Measurements from ENCODE around the gene PADI4.

Gene PADI4

GRCh38 chr1:17356387-17357026, 48.5 kb downstream of the PADI4 start:
- TF ChIP-seq, protein P1, sequence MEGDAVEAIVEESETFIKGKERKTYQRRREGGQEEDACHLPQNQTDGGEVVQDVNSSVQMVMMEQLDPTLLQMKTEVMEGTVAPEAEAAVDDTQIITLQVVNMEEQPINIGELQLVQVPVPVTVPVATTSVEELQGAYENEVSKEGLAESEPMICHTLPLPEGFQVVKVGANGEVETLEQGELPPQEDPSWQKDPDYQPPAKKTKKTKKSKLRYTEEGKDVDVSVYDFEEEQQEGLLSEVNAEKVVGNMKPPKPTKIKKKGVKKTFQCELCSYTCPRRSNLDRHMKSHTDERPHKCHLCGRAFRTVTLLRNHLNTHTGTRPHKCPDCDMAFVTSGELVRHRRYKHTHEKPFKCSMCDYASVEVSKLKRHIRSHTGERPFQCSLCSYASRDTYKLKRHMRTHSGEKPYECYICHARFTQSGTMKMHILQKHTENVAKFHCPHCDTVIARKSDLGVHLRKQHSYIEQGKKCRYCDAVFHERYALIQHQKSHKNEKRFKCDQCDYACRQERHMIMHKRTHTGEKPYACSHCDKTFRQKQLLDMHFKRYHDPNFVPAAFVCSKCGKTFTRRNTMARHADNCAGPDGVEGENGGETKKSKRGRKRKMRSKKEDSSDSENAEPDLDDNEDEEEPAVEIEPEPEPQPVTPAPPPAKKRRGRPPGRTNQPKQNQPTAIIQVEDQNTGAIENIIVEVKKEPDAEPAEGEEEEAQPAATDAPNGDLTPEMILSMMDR (IDR thresholded peaks at IDR 0.05), result no peak

DNA sequence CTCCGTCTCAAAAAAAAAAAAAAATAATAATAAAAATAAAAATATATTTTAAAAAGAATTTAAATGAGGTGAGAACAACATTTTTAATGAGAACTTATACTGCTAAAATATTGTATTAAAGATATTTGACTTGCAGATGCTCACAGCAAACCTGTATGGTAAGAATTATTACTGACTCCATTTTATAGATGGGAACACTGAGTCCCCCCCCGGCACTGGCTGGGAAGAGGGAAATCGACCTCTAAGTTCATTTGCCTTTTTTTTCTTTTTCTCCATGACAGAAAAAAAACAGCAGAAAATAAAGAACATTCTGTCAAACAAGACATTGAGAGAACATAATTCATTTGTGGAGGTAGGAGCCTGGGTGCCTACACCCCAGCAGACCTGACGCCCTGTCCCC, 50.6 kb downstream of the PADI4 start:
- TF ChIP-seq, protein P1 (IDR thresholded peaks at IDR 0.05), result no peak

DNA sequence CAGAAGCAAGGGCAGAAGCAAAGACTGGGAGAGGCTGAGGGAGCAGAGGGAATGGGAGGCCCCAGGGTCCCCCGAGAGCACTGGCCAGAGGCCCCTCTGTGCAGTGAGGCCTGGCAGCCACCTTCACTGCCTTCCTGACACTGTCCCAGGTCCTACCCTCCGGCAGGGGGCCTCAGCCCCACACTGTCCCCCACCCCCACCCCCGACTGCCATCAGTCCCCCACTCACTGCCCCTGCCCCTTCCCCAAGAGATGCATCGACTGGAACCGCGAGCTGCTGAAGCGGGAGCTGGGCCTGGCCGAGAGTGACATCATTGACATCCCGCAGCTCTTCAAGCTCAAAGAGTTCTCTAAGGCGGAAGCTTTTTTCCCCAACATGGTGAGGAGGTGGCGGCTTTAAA, 51.0 kb downstream of the PADI4 start:
- TF ChIP-seq, protein P1 (IDR thresholded peaks at IDR 0.05), result no peak

DNA sequence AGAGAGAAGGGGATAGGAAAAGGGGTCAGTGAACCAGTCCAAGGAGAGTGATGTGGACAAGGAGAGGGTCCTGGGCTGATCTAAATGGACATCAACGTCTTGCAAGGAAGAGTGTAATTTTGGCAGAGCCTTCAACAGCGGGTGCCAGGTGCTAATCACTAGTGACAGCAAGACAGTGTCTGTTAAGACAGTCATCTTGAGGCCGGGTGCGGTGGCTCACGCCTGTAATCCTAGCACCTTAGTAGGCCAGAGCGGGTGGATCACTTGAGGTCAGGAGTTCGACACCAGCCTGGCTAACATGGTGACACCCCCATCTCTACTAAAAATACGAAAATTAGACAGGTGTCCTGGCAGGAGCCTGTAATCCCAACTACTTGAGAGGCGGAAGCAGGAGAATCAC, 51.8 kb downstream of the PADI4 start:
- TF ChIP-seq, protein P1 (IDR thresholded peaks at IDR 0.05), result no peak

DNA sequence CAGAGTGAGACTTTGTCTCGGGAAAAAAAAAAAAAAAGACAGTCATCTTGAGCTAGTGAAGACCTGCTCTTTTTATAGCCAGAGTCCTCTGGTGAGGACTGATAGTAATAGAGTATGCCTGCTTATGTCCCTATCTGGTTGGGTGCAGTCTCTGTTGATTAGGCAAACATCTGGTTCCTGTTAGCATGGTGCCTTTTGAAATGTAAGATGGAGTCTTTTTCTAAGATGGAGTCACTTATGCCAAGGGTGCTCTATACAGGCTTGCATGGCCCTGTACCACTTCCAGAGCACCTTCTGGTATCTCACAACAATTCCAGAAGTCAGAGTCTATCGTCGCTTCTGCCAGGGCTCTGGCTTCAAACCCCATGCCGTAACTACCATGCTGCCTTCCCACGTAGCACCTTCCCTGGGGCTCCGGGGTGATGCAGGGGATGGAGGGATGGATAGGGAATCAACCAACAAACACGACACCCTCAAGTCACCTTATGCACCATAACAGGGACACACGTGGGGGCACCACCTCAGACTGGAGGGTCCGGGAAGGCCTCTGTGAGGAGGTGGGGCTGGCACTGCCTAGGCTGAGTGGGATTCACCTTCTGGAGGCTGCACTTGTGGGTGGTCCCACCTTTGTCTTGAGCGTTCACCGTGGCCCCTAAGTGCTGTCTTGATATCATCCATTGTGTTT, 52.4 kb downstream of the PADI4 start:
- TF ChIP-seq, protein P1 (IDR thresholded peaks at IDR 0.05), result no peak

DNA sequence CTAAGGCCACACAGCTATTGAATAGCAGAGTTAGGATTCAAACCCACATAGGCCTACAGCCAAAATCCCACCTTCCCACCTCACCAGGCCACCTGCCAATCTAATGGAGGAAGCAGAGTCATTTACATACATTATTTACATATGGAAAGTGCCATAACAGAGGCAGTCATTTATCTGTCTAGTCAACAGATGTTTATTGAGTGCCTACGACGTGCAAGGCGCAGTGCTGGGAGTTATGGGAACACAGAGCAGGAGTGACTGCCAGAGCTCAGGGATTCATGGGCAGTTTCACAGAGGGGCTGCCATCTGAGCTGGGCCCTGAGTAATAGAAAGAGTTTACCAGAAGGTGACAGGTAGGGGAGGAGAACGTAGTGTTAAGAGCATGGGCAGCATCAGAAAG, 53.7 kb downstream of the PADI4 start:
- TF ChIP-seq, protein P1 (IDR thresholded peaks at IDR 0.05), result no peak

- TF ChIP-seq, protein P1 (IDR thresholded peaks at IDR 0.05), result no peak
Measured at GRCh38 chr1:17363351-17363750, 55.4 kb downstream of the PADI4 start.
